MM.1S (cell line): ENCODE data around the gene GNG12.

Source experiments
- DNase-seq: peaks from one replicate; pipeline ENCODE4 v3.0.0-alpha.2; 2015
- H2AFZ ChIP-seq: fragments of 300-600 bp; sonication (generic); 2 replicates; pipeline ENCODE4 v1.6.0; 2016; ENCODE audit warnings: antibody characterized with exemption, low read length
- H3F3A ChIP-seq: fragments of 300-600 bp; sonication (generic); 2 replicates; pipeline ENCODE4 v1.6.1; 2016; ENCODE audit warnings: mild to moderate bottlenecking, antibody characterized with exemption, low read length, moderate library complexity, mixed read lengths; ENCODE audit not compliant: insufficient read depth
- H3K27ac ChIP-seq: fragments of 300-600 bp; sonication (generic); 2 replicates; pipeline ENCODE4 v1.5.1; 2016; ENCODE audit warnings: mild to moderate bottlenecking, low read length
- H3K27me3 ChIP-seq: fragments of 300-600 bp; sonication (generic); replicated peaks from 2 replicates; pipeline ENCODE4 v1.6.0; 2016; ENCODE audit warnings: low read length; ENCODE audit not compliant: insufficient read depth
- H3K36me3 ChIP-seq: fragments of 300-600 bp; sonication (generic); replicated peaks from 2 replicates; pipeline ENCODE4 v1.6.1; 2016; ENCODE audit warnings: mild to moderate bottlenecking, low read length, mixed read lengths; ENCODE audit not compliant: insufficient read depth
- H3K4me1 ChIP-seq: fragments of 300-600 bp; sonication (generic); 2 replicates; pipeline ENCODE4 v1.6.1; 2016; ENCODE audit warnings: low read length, mixed read lengths
- H3K4me2 ChIP-seq: fragments of 300-600 bp; sonication (generic); 2 replicates; pipeline ENCODE4 v1.6.0; 2016; ENCODE audit warnings: low read depth, low read length
- H3K4me3 ChIP-seq: fragments of 300-600 bp; sonication (generic); 2 replicates; pipeline ENCODE4 v1.5.1; 2016; ENCODE audit warnings: low read length, mixed read lengths
- H3K79me2 ChIP-seq: fragments of 300-600 bp; sonication (generic); 2 replicates; pipeline ENCODE4 v1.6.1; 2016; ENCODE audit warnings: mixed run types, low read length, mixed read lengths
- H3K9ac ChIP-seq: fragments of 300-600 bp; sonication (generic); 2 replicates; pipeline ENCODE4 v1.6.1; 2016; ENCODE audit warnings: low read length, mixed read lengths
- H3K9me2 ChIP-seq: fragments of 300-600 bp; sonication (generic); replicated peaks from 2 replicates; pipeline ENCODE4 v1.6.1; 2016; ENCODE audit warnings: mild to moderate bottlenecking, low read length, mixed read lengths; ENCODE audit not compliant: insufficient read depth
- H3K9me3 ChIP-seq: fragments of 300-600 bp; sonication (generic); replicated peaks from 2 replicates; pipeline ENCODE4 v1.6.1; 2016; ENCODE audit warnings: mild to moderate bottlenecking, low read length, mixed read lengths; ENCODE audit not compliant: insufficient read depth
- H4K20me1 ChIP-seq: fragments of 300-600 bp; sonication (generic); 2 replicates; pipeline ENCODE4 v1.6.1; 2016; ENCODE audit warnings: mild to moderate bottlenecking, low read length, moderate library complexity, mixed read lengths; ENCODE audit not compliant: insufficient read depth
- CTCF ChIP-seq: fragments of 300-600 bp; sonication (generic); IDR thresholded peaks from 2 replicates; pipeline ENCODE4 v1.5.1; 2016; ENCODE audit warnings: antibody characterized with exemption, low read length, mixed read lengths
- EZH2 ChIP-seq: fragments of 300-600 bp; sonication (generic); optimal IDR thresholded peaks from 2 replicates; pipeline ENCODE3; 2017; ENCODE audit warnings: low read depth, mild to moderate bottlenecking, antibody characterized with exemption, low read length, mixed read lengths
- EZH2phosphoT487 ChIP-seq: fragments of 300-600 bp; sonication (generic); IDR thresholded peaks from 2 replicates; pipeline ENCODE4 v1.6.1; 2018; ENCODE audit warnings: antibody characterized with exemption, low read length

GNG12 gene

GRCh38 chr1:67722292-67722944, 110.8 kb downstream of the GNG12 start:
- no peaks in the 10 kb centered on the region for H4K20me1 ChIP-seq
- H3K4me3 ChIP-seq = no peak overlapping the region
- no peaks in the 10 kb centered on the region for H3K36me3 ChIP-seq
- no peak overlapping the region for H3K9ac ChIP-seq
- H2AFZ ChIP-seq = peak overlapping the region; percentile 69
- DNase-seq = no peak
- H3K9me2 ChIP-seq = no peaks in the 10 kb centered on the region
- H3K4me1 ChIP-seq = peaks cover 12% of the 10 kb centered on the region
- H3F3A ChIP-seq = no peaks in the 10 kb centered on the region
- H3K4me2 ChIP-seq = peak overlapping the region; percentile 9; the same call in 1 of the 2 replicates
- no peak for TF ChIP-seq CTCF
- no peaks in the 10 kb centered on the region for H3K27me3 ChIP-seq
- H3K79me2 ChIP-seq = no peaks in the 10 kb centered on the region
- no peaks in the 10 kb centered on the region for H3K9me3 ChIP-seq
- H3K27ac ChIP-seq = no peak overlapping the region

- H3K36me3 ChIP-seq = no peaks in the 10 kb centered on the region
- H3F3A ChIP-seq = no peaks in the 10 kb centered on the region
- H3K4me3 ChIP-seq = no peak overlapping the region
- peak; percentile 56 for DNase-seq
- H2AFZ ChIP-seq = peak overlapping the region; percentile 69
- peak overlapping the region; percentile 9; the same call in 1 of the 2 replicates for H3K4me2 ChIP-seq
- no peaks in the 10 kb centered on the region for H3K9me3 ChIP-seq
- TF ChIP-seq EZH2phosphoT487 (no peak), CTCF (no peak), EZH2 (no peak)
- peaks cover 12% of the 10 kb centered on the region for H3K4me1 ChIP-seq
- H3K27me3 ChIP-seq = no peaks in the 10 kb centered on the region
- no peak overlapping the region for H3K27ac ChIP-seq
- no peaks in the 10 kb centered on the region for H4K20me1 ChIP-seq
- no peak overlapping the region for H3K9ac ChIP-seq
- H3K79me2 ChIP-seq = no peaks in the 10 kb centered on the region
- no peaks in the 10 kb centered on the region for H3K9me2 ChIP-seq
These were observed 111.5 kb downstream of the GNG12 start for GRCh38 chr1:67721650-67722291.

GRCh38 chr1:67721112-67721511, 112.2 kb downstream of the GNG12 start:
- peaks cover 12% of the 10 kb centered on the region for H3K4me1 ChIP-seq

More at GRCh38 chr1:67721112-67721511, 112.2 kb downstream of the GNG12 start:
- no peaks in the 10 kb centered on the region for H4K20me1 ChIP-seq
- H3F3A ChIP-seq = no peaks in the 10 kb centered on the region
- H2AFZ ChIP-seq = no peak overlapping the region
- H3K9ac ChIP-seq = no peak overlapping the region
- no peak overlapping the region for H3K4me3 ChIP-seq
- TF ChIP-seq CTCF = no peak
- H3K4me2 ChIP-seq = no peak overlapping the region
- no peak for DNase-seq
- H3K9me3 ChIP-seq = no peaks in the 10 kb centered on the region
- H3K9me2 ChIP-seq = no peaks in the 10 kb centered on the region
- H3K27me3 ChIP-seq = no peaks in the 10 kb centered on the region
- H3K79me2 ChIP-seq = no peaks in the 10 kb centered on the region
- H3K27ac ChIP-seq = no peak overlapping the region
- H3K36me3 ChIP-seq = no peaks in the 10 kb centered on the region
